Left renal pelvis (tissue), 4 donors: ENCODE results near the gene KIT. TPM values are rescaled to one million over a fixed set of nuclear protein-coding genes. Genes with fewer than 3 reads are reported as not detected.

ENCODE experiments used
- DNase-seq, 4 donors: peaks; one replicate each; pipeline ENCODE4 v3.0.0-alpha.2; 2013; ENCODE audit warnings: low read depth in 4 of 4, low spot score in 3 of 4
- polyA plus RNA-seq, 4 donors: library from polyadenylated mRNA; unstranded; fragments of 120-200 nt; gene quantifications; one replicate each; pipeline ENCODE4 v1.2.1, GENCODE V29; 2013; ENCODE audit not compliant: insufficient read length in 4 of 4

The KIT gene
- polyA plus RNA-seq, 4 donors = 8.7 to 19.7 (median 16.4) TPM

DNA sequence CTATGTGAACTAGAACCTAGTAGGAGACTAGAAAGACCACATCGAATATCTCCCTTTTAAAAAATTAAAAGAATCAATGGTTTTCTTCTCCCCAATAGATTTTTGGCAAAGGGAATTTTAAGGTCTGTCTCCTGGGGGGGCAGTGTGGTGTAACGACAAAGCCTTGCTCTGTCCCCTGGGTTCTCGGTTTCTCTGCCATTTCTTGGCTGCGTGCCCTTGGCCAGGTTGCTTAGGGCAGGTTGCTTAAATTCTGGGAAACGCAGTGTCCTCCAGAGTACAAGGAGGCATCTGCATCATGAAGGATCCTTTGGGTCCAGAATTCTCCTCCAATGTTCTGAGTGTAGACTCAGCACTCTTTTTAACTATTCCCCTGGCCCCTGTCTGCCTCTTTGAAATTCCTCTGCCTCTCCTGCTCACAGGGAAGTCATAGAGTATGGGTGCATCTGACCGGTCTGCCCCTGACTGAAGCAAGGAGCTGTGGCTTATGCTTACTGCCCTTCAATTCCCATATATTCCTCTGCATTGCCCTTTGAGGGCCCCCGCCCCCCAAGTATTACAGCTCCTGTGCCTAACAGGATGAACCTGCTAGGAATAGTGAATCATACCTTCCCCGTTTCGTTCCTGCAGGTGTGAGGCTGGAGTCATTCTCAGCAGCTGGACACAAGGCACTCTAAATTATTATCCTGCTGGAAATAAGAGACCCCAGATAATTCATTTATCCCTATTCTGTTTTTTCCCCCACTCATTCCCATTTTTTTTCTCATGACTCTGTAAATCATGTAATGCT lies 2.2 kb downstream of the KIT start:
- no peak for DNase-seq

DNA sequence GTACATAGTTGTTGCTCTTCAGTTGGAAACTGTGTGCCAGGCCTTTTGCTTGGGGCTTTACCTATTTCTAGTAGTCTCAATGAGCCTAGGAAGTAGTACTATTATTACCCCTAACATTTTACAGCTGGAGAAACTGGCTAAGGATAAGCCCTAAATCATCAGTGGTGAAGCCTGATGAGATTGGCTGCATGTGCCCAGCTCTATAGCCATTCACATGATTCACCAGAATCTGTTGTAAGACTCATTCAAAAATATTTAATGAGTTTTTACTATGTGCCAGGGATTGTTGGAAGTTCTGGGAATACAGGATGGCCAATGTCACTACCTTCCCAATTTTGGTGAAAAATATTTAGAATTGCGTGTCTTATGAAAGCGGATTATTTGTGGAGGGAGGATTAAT lies 2.8 kb downstream of the KIT start:
- no peak for DNase-seq

DNA sequence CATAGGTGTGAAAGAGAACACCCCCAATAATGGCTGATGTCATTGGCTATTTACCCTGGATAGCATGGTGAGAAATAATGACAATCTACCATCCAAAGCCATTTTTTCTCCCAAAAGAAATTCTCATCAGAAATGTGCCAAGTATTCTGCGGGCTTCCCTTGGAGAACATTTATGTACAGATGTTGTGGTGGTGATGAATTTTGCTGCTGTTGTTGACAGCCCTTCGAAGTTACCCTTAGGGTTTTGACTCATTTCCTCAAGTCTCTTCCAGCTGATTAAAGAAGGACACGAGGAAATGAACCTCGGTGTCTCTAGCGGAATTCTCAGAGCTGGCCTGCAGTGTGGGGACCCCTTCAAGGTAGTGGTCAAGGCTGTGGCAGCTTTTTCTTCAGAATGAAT lies 3.4 kb downstream of the KIT start:
- DNase-seq = no peak

DNA sequence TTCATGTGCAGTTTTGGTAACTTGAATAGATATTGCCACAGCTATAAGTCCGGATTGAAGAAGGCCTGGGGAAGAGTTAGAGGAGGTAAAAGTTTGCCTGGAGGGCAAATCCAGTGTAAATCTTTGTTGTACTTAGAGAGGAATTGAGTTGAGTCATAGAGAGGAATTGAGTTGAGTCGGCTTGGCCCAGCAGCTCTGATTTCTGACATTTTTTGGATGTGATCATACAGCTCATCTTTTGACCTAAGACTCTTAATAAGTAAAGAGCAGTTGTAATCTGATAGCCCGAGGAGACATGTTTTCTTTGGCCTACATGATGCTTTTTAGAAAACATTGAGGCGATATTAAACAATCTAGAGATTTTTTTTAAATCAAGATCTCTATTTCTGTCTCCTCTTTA lies 3.9 kb downstream of the KIT start:
- no peak for DNase-seq

DNA sequence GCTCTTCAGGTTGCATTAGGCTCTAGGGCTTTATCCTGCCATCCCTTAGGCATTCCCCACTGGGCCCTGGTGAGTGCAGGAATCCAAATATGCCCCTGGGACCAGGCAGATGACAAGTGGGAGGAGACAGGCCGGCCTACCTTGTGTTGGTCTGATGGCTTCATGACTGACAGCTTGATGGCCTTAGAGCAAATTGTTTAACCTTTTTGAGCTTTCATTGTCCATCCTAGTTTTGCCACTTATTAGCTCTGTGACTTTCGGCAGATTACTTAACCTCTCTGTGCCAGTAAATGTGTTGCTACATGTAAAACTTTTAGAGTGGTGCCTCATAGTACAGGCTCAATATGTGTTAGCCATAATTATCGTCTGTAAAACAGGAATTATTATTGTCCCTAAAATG lies 4.4 kb downstream of the KIT start:
- DNase-seq = no peak

DNA sequence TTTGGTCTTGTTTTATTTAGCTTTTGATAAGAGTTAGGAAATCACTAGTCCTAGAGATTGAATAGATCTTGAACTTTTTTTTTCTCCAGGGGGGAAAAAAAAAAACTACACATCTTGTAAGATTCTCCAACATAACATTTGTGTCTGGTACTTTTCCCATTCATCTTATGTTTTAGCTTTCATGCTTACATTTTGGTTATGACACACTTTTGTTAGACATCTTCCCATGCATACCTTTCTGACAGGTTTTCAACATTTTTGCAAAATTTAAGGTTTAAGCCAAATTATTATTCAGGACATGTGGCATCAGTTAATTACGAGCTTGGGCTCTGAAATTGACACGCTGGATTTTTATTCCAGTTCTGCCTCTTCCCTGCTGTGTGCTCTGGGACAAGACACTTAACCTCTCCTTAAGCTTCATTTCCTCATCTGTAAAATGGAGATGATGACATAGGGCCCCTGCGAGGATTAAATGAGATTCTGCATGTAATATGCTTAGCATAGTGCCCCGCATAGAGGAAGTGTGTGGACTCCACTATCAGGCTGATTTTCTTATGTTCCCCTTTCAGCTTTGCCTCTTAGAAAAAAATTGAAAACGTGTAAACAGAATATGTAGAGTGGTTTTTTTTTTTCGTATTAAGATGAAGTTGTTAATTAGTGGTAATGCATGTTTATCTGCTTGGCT lies 5.3 kb downstream of the KIT start:
- DNase-seq = no peak

DNA sequence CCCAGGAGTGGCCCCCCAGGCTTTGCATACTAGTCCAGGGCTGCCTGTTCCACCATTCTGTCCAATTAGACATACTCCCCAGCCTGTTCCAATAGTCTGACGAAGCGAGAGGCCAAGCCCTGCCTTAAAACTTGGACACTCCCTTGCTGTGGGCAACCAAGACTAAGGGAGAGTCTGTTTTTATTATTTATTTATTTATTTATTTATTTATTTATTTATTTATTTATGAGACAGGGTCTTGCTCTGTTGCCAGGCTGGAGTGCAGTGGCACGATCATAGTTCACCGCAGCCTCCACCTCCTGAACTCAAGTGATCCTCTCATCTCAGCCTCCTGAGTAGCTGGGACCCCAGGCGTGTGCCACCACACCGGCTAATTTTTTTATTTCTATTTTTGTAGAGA lies 6.6 kb downstream of the KIT start:
- no peak for DNase-seq

DNA sequence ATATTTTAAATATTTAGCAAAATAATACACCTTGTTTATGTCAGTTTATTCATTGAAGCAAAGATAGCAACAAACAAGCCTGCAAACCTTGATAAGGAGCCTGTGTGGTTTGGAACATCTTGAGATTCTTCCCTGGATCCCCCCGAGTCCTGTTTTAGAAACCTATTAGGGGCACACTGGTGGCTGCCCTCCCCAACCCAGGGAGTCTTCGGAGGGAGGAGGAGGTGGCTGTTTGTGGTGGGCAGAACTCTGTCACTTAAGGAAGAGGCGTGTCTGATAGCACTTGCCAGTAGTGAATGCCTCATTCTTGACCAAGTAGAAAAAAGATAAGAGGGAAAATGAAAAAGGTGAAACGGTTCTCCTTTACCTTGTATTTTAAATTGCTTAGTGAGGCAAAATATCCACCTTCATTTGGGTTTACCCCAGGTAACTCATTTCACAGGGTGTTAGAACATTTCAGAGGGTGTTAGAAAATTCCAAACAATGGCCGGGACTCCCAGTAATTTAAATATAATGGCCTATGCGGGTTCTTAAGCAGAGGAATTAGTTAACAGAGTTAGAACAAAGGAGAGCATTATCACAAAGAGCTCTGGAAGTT lies 10.4 kb downstream of the KIT start:
- DNase-seq = no peak

DNA sequence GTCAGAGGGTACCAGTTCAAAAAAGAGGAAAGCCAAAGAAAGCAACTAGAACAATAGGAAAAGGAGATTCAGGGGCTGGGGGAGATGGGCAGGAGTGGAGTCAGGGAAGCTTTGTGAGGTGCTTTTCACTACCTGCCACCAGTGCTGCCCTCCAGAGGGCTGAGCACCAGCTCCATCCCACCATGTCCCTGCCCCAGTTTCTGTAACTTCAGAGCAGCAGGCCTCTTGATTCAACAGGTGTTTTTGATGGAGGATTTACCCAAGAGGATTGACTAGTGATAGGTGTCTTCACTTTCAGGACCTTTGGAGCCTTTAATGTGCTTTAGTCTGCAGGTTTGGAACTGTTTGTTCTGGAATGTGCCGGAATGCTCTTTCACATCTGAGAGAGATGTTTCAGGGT lies 12.1 kb downstream of the KIT start:
- DNase-seq = no peak

DNA sequence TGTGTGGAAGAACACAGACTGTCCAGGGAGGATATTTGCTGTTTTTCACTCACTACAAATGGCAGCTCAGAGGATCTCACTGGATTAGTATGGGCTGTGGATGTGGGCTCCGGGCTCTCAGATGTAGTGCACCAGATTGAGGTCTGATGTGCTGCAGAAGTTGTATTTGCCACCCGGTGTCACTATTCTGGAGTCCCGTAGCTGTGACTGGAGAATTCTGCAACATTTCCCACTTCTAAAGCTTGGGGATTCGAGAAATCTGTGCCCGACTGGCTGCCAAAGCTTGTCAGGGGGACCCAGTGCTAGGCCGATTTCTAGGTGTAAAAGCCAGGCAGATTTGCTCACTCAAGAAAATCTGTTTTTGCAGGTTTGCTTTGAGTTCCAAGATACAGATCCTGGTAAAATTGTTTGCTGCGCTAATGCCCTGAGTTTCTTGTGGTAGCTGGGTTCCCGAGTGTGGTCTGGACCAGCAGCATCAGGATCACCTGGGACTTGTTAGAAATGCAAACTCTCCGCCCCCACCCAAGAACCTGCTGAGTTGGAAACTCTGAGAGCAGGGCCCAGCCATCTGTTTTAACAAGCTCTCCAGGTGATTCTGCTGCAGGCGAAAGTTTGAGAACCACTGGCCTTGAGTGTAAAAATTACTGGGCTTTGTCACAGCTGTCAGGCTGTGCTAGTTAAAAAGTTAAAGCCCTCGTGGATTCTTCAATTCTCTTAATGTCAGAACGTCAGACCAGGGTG lies 18.1 kb downstream of the KIT start:
- no peak for DNase-seq

DNA sequence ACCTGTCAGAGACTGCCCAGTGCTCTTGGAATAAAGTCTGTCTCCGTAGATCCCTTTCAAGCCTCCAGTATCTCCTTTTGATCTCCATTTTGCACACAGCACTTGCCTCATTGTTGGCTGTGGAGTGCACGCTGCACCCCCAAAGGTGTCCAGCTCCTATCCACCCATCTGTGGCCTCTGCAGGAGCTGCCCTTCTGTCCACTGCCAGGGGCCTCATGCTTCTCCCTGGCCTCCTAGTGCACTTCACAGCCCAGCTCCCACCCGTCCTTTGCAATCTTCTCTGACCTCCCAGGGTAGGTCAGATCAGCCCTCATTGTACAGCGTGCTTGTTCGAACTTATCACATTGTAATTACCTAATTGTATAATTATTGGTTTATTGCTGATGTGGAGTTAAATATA lies 18.9 kb downstream of the KIT start:
- no peak for DNase-seq

DNA sequence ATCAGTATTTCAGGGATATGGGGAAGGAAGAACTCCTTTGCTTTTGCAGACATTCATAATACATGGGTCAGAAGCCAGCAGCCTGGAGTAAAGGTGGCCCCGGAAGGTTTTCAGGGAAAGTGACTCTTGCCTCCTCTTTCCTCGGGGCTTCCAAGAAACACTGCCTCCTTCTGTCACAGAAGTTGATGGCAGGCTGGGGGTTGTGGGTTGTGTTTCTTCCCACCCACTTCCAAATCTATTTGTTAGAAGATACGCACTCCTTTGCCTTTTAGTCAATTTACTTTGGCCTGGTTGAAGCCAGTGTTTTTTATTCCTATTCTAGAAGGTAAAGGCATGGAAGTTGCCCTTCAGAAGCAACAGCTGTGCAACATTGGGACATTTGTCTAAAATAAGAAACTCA lies 19.7 kb downstream of the KIT start:
- DNase-seq = no peak

DNA sequence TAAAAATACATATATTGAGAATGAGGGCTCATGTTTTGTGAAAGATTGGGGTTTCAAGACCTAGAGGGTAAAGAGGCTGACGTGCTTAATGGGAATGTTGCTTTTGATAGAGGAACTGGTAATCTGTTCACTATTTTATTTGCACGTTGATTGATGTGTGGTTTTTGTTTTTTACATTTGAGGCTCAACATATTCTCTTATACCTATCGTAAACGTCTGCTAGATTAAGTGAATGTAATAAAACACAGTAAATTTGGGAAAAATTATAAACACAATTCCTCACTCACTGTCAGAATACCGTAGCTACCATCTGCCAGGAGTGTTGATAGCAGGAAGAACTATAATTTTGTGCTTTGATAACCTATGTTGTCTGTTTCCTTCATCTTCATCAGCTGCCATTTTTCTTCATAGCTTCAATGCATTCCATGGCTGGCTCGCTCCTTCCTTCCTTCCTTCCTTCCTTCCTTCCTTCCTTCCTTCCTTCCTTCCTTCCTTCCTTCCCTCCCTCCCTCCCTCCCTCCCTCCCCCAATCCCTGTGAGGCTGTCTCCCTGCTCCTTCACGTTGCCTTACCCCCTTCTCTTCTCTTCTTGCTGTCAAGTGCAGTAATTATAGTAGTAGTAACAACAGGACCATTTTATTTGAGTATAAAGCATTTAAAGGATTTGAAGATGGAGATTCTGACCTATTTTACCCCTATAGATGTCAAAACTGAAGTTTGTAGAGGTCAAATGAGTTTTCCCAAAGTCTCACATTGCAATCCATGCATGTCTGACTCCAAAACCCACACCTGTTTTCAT lies 20.3 kb downstream of the KIT start:
- DNase-seq = no peak

DNA sequence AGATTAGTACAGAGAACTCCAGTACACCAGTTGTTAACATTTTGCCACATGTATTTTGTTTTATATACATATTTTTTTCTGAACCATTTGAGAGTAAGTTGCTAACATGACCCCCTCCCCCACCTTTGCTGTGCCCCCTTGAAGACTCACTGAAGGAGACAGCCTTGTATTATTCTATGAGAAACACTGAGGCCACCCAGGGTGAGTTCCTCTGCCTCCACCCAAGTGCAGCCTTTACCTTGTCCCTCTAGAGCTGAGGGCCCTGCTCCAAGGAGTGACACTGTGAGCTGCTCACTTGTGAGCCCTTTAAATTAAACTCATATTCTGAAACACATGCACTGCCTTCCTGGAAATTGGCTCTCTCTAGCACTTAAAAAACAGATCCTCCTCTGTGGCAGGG lies 21.1 kb downstream of the KIT start:
- DNase-seq = no peak

DNA sequence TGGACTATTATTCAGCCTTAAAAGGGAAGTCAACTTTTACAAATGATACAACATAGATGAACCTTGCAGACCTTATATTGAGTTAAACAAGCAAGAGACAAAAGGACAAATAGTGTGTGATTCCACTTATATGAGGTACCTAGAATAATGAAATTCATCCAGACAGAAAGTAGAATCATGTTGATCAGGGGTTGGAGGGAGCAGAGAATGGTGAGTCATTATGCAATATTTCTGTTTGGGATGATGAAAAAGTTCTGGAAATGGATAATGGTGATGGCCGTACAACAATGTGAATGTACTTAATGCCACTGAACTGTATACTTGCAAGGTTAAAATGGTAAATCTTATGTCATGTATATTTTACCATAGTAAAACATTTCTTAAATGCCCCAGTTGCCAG lies 22.1 kb downstream of the KIT start:
- no peak for DNase-seq

DNA sequence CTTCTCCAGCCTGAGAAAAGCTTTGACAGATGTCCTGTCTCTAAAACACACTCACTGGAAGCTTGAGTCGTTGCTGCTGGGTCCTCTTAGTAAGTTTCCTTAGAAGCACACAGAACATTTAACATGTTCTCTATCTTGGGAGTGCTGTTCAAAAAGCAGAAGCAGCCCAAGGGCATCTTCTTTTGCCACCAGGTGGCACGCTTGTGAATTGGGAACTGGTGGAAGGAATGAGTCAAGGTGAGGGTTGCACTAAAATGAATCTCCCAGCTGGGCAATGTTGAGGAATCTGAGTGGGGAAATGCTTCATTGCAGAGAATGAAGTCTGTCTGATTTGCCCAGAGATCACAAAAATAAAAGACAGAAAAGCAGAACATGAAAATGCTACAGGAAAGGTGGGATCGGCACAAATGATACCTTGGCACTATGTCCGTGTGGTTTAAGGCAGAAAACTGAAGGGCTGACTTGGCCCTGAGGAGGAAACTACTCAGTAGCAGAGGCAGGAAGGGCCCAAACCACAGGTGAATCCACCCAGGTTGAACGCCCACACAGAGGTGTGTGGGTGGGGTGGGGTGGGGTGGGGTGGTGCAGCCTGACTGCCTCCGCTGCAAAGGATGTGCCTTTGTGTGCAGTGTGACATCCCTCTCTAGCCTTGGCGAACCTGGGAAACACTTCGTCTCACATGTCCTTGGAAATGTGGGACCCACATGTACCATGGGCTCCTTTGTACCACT lies 26.0 kb downstream of the KIT start:
- DNase-seq = no peak

DNA sequence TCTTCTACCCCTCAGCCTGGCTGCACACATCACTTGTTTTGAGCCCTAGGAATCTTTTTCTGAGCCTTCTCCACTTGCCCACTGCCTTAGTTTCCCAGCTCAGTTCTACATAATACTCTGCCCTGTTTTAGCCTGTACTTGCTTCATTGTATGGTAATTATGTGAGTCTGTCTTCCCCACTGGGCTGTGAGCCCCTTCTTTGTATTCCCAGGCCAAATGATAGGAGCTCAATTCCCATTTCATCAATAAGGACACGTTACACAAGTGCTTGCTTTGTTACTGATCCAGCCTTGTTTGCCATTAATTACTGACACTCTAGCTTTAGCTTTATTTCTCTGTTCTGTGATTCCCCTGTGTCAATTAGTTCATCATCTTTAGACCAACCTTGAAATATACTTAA lies 28.1 kb downstream of the KIT start:
- DNase-seq = no peak

DNA sequence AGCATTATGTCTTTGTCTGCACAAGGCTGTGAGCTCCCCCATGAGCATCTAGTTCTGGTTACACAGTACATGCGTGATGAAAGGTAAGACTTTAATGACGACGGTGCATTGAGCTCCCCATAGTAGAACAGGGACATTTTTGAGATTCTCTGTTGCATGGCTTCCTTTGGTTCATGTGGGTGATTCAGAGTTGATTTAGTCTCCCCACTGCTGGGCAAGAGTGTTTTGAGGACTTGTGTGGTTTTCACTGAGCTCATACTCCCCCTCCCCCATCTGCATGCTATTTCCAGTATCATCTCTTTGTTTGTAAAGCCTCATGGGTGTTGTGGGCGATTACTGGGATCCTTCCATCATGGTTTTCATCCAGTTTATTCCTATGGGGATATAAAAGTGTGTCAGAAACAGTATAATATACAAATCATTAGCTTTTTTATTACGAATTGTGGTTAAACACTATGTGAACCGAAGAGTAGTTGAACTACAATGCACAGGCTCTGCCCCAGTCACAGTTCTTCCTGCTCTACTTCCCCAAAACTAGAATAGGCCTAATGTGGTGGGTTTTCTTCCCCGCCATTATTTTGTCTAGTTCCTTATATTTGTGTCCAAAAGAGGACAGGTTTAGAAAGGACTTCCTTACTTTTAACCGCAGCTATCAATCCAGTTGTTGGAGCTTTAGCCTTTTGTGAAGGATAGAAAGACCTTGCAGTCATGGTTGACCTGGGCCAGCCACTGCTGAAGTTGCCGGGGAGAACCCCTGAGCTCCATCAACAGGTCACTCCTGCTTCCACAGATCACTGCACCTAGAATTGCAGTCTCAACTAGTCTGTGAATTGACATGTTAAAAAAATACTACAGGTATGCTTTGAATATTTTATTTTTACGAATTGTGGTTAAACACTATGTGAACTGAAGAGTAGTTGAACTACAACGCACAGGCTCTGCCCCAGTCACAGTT lies 30.4 kb downstream of the KIT start:
- no peak for DNase-seq

DNA sequence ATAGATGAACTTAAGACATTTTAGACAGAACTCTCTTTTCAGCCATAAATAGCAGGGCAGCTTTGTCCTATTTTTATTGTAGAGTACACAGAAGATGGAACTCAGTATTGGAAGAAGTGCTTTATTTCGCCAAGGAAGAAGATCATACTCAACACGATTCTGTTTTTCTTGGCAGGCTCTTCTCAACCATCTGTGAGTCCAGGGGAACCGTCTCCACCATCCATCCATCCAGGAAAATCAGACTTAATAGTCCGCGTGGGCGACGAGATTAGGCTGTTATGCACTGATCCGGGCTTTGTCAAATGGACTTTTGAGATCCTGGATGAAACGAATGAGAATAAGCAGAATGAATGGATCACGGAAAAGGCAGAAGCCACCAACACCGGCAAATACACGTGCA lies 37.6 kb downstream of the KIT start:
- no peak for DNase-seq
